H1 (cell line): ENCODE data around the gene AGBL1. TPM values are rescaled to one million over a fixed set of nuclear protein-coding genes. Genes with fewer than 3 reads are reported as not detected.

Experiments
- CTCF ChIA-PET: fragments of 300-600 bp; sonication (Branson Sonifier 250); formaldehyde crosslinking; loops from one replicate; lab custom pipeline; 2021; ENCODE audit not compliant: partially characterized antibody; lab: Charles Lee
- POLR2A ChIA-PET: fragments of 300-600 bp; sonication (Branson Sonifier 250); formaldehyde crosslinking; loops from one replicate; lab custom pipeline; 2021; ENCODE audit warnings: inconsistent platforms; ENCODE audit not compliant: partially characterized antibody; lab: Charles Lee
- DNase-seq, 2 experiments: peaks; one replicate each; pipeline versions ENCODE4 v3.0.0 to v3.0.0-alpha.2; 2010 to 2022; ENCODE audit warnings: low spot score in 2 of 2, low read depth in 1 of 2, mixed read lengths in 1 of 2
- FAIRE-seq: peaks from 2 replicates; lab custom pipeline; 2011; peaks lifted over from hg19 to GRCh38; lab: Jason Lieb, UNC
- H2AFZ ChIP-seq: 2 replicates; pipeline ENCODE4 v1.8.1; 2012; ENCODE audit warnings: low read length, inconsistent platforms
- H2AK5ac ChIP-seq: 2 replicates; pipeline ENCODE4 v1.6.1; 2013; ENCODE audit warnings: low read depth, low read length
- H2BK120ac ChIP-seq: replicated peaks from 2 replicates; pipeline ENCODE3; 2013; ENCODE audit warnings: low read depth, low read length, inconsistent platforms
- H2BK12ac ChIP-seq: 2 replicates; pipeline ENCODE4 v1.6.1; 2013; ENCODE audit warnings: low read depth, low read length
- H2BK15ac ChIP-seq: 2 replicates; pipeline ENCODE4 v1.6.1; 2013; ENCODE audit warnings: low read length
- H2BK20ac ChIP-seq: 2 replicates; pipeline ENCODE4 v1.6.1; 2013; ENCODE audit warnings: low read length
- H2BK5ac ChIP-seq: 2 replicates; pipeline ENCODE4 v1.6.1; 2013; ENCODE audit warnings: low read depth, low read length
- H3K14ac ChIP-seq: 2 replicates; pipeline ENCODE4 v1.6.1; 2013; ENCODE audit warnings: inconsistent platforms; ENCODE audit not compliant: insufficient read length
- H3K18ac ChIP-seq: 2 replicates; pipeline ENCODE4 v1.6.1; 2013; ENCODE audit warnings: low read length; ENCODE audit errors: extremely low read depth
- H3K23ac ChIP-seq: 2 replicates; pipeline ENCODE4 v1.6.1; 2013; ENCODE audit warnings: inconsistent platforms; ENCODE audit not compliant: insufficient read length
- H3K23me2 ChIP-seq: 2 replicates; pipeline ENCODE4 v1.6.1; 2013; ENCODE audit warnings: low read depth, low read length
- H3K27ac ChIP-seq: 2 replicates; pipeline ENCODE4 v1.6.1; 2011; ENCODE audit warnings: low read depth, low read length, inconsistent platforms
- H3K27me3 ChIP-seq, 4 experiments: replicated peaks in 1 of 4; 1 replicate in 1 of 4; 2 replicates in 3 of 4; pipeline versions ENCODE4 v1.6.1 to v1.8.1; 2011 to 2013; ENCODE audit warnings: low read length in 3 of 4, mild to moderate bottlenecking in 3 of 4, inconsistent platforms in 2 of 4, mixed read lengths in 2 of 4, moderate library complexity in 1 of 4; ENCODE audit not compliant: control insufficient read depth in 3 of 4, insufficient read depth in 3 of 4; ENCODE audit errors: extremely low read depth in 1 of 4
- H3K36me3 ChIP-seq, 4 experiments: 2 replicates each; pipeline versions ENCODE4 v1.6.1 to v1.8.1; 2011 to 2013; ENCODE audit warnings: mild to moderate bottlenecking in 4 of 4, low read length in 3 of 4, moderate library complexity in 2 of 4, control low read depth in 1 of 4, inconsistent platforms in 1 of 4; ENCODE audit not compliant: insufficient read depth in 4 of 4, control insufficient read depth in 2 of 4
- H3K4ac ChIP-seq: replicated peaks from 2 replicates; pipeline ENCODE3; 2013; ENCODE audit warnings: low read length, low read depth, mixed read lengths, inconsistent platforms; ENCODE audit not compliant: insufficient read length
- H3K4me1 ChIP-seq, 4 experiments: replicated peaks in 1 of 4; 1 replicate in 1 of 4; 2 replicates in 3 of 4; pipeline versions ENCODE4 v1.6.1 to v1.8.1; 2011 to 2013; ENCODE audit warnings: low read length in 3 of 4, inconsistent platforms in 2 of 4, mixed read lengths in 1 of 4; ENCODE audit not compliant: insufficient read depth in 4 of 4, control insufficient read depth in 3 of 4
- H3K4me2 ChIP-seq, 2 experiments: 2 replicates each; pipeline versions ENCODE4 v1.6.1 to v1.8.1; 2011 to 2013; ENCODE audit warnings: low read depth in 2 of 2, low read length in 2 of 2, control low read depth in 1 of 2, inconsistent platforms in 1 of 2, mild to moderate bottlenecking in 1 of 2; ENCODE audit not compliant: insufficient read depth in 1 of 2
- H3K4me3 ChIP-seq, 4 experiments: fragments of 200-600, 300-600 bp in 1 of 4; sonication (generic), shearing (Covaris generic), sonication (Bioruptor Twin) in 1 of 4; 2 replicates each; pipeline versions ENCODE4 v1.5.1 to v1.8.1; 2011 to 2016; ENCODE audit warnings: low read length in 4 of 4, low read depth in 3 of 4, control low read depth in 2 of 4, inconsistent platforms in 2 of 4, mild to moderate bottlenecking in 2 of 4, mixed read lengths in 1 of 4, moderate library complexity in 1 of 4; ENCODE audit not compliant: insufficient read depth in 2 of 4; ENCODE audit errors: extremely low read depth in 1 of 4
- H3K56ac ChIP-seq: replicated peaks from 2 replicates; pipeline ENCODE3; 2013; ENCODE audit warnings: low read depth, mild to moderate bottlenecking, mixed read lengths, low read length, inconsistent platforms; ENCODE audit not compliant: insufficient read length
- H3K79me1 ChIP-seq: 2 replicates; pipeline ENCODE4 v1.6.1; 2013; ENCODE audit warnings: low read depth, low read length, control low read depth
- H3K79me2 ChIP-seq, 2 experiments: 2 replicates each; pipeline versions ENCODE4 v1.6.1 to v1.8.1; 2012 to 2013; ENCODE audit warnings: low read length in 2 of 2, mild to moderate bottlenecking in 2 of 2, inconsistent platforms in 1 of 2; ENCODE audit not compliant: insufficient read depth in 2 of 2, control insufficient read depth in 1 of 2
- H3K9ac ChIP-seq, 4 experiments: replicated peaks in 1 of 4; 1 replicate in 1 of 4; 2 replicates in 3 of 4; pipeline versions ENCODE4 v1.6.1 to v1.8.1; 2011 to 2013; ENCODE audit warnings: low read depth in 3 of 4, low read length in 3 of 4, control low read depth in 2 of 4, mild to moderate bottlenecking in 2 of 4, moderate library complexity in 2 of 4, inconsistent platforms in 1 of 4; ENCODE audit errors: extremely low read depth in 1 of 4
- H3K9me3 ChIP-seq, 2 experiments: 2 replicates each; pipeline versions ENCODE4 v1.6.1 to v1.8.1; 2012 to 2013; ENCODE audit warnings: mild to moderate bottlenecking in 2 of 2, moderate library complexity in 2 of 2, control low read depth in 1 of 2, inconsistent platforms in 1 of 2, low read depth in 1 of 2, low read length in 1 of 2, mixed read lengths in 1 of 2; ENCODE audit not compliant: insufficient read depth in 2 of 2
- H4K20me1 ChIP-seq, 2 experiments: replicated peaks in 1 of 2; 2 replicates each; pipeline versions ENCODE3 to v1.8.1; 2011 to 2013; ENCODE audit warnings: inconsistent platforms in 2 of 2, low read length in 2 of 2, mild to moderate bottlenecking in 1 of 2; ENCODE audit not compliant: insufficient read depth in 2 of 2, control insufficient read depth in 1 of 2
- H4K5ac ChIP-seq: 2 replicates; pipeline ENCODE4 v1.6.1; 2013; ENCODE audit warnings: low read length, low read depth, mixed read lengths, inconsistent platforms; ENCODE audit not compliant: insufficient read length
- H4K8ac ChIP-seq: 2 replicates; pipeline ENCODE4 v1.8.0; 2013; ENCODE audit warnings: mild to moderate bottlenecking, moderate library complexity, low read length, inconsistent platforms; ENCODE audit not compliant: insufficient read depth; ENCODE audit errors: extremely low read depth
- H4K91ac ChIP-seq: replicated peaks from 2 replicates; pipeline ENCODE3; 2013; ENCODE audit warnings: low read length, mixed read lengths, inconsistent platforms; ENCODE audit not compliant: insufficient read length
- POLR2AphosphoS5 ChIP-seq: IDR thresholded peaks from 2 replicates; pipeline ENCODE4 v1.6.1; 2011; ENCODE audit warnings: low read depth, low read length
- WGBS, 2 experiments: shearing (Covaris generic) in 1 of 2; methylation state at CpG; one replicate each; pipeline versions ENCODE4 v1.1.6 to v1.1.7; 2013 to 2015; ENCODE audit warnings: low lambda C conversion rate in 2 of 2, mixed read lengths in 2 of 2, inconsistent platforms in 1 of 2, low coverage in 1 of 2, missing lambda C conversion rate in 1 of 2; ENCODE audit not compliant: insufficient replicate concordance in 2 of 2, insufficient coverage in 1 of 2, insufficient read length in 1 of 2; ENCODE audit errors: extremely low coverage in 1 of 2, missing lambda C conversion rate in 1 of 2; 5-methylcytosine and 5-hydroxymethylcytosine counted together
- polyA plus RNA-seq, 7 experiments: library from polyadenylated mRNA; depleted of rRNA in 3 of 7; stranded (reverse) in 5 of 7; unstranded in 2 of 7; fragments of >200 nt in 5 of 7; fragments of 200-250 nt in 2 of 7; gene quantifications; 1 replicate in 5 of 7; 2 replicates in 1 of 7; 4 replicates in 1 of 7; pipeline versions ENCODE4 v1.2.1 to v1.2.3, GENCODE V29; 2011 to 2013; ENCODE audit warnings: missing spikeins in 2 of 7, mixed read lengths in 2 of 7
- total RNA-seq: library from RNA; stranded (reverse); fragmentation: NEBNext Ultra II Directional; extraction: Animal tissue kit (Norgen Biotek cat#: 25700); gene quantifications from 2 replicates; pipeline ENCODE4 v1.2.1, GENCODE V29; 2021

Gene AGBL1
- total and polyA plus RNA-seq, 2 of the 8 experiments (the other 6 are each of a cell fraction or from before 2014, with no cell fraction given): not detected

DNA sequence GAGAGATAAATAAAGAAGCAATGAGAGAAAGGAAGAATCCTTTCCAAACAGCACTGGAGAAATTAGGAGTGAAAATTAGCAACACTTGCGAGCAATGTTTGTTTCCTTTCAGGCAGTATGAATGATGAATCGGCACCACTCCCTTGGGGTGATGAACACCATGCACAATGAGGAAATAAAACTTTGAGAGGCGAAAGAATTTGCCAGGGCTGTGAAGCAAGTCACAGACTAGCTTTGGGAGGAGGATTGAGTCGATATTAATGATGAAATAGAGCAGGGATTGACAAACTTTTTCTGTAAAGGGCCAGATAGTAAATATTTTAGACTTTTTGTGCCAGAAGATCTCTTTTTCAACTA lies 237.7 kb downstream of the AGBL1 start:
- Histone ChIP-seq H2BK15ac (no peak overlapping the region), H4K20me1 (no peaks in the 10 kb centered on the region), H3K36me3 (no peaks in the 10 kb centered on the region), H2BK20ac (no peak overlapping the region), H3K27ac (no peak overlapping the region), H3K79me1 (no peaks in the 10 kb centered on the region), H2AFZ (peak overlapping the region; percentile 89; the same call in 1 of the 2 replicates), H3K4me3 (no peak overlapping the region), H3K27me3 (no peaks in the 10 kb centered on the region), H3K56ac (no peak overlapping the region), H2AK5ac (no peak overlapping the region), H2BK120ac (no peak overlapping the region), H3K23me2 (no peaks in the 10 kb centered on the region; the same call in 1 of the 2 replicates), H4K8ac (no peak overlapping the region), H4K5ac (no peak overlapping the region), H2BK12ac (no peak overlapping the region), H3K79me2 (no peaks in the 10 kb centered on the region), H3K4me1 (no peaks in the 10 kb centered on the region), H3K9ac (no peak overlapping the region), H3K18ac (no peak overlapping the region), H2BK5ac (no peak overlapping the region), H3K9me3 (no peaks in the 10 kb centered on the region; a peak in 1 of 4 replicates), H3K4ac (no peak overlapping the region), H3K23ac (no peak overlapping the region), H4K91ac (no peak overlapping the region), H3K14ac (no peak overlapping the region), H3K4me2 (no peak overlapping the region)
- 96% methylated on average over 4 of the region's 4 CpGs; no CpG with 5 or more reads in 1 of the 2 experiments for WGBS, 2 experiments
- FAIRE-seq (no peak), DNase-seq (no peak)
- ChIA-PET CTCF (interaction anchor here (0.6 to 1.4 kb wide), 4 partner anchors 16 to 426 kb away, joined by 3 to 4 read pairs (median 3); no protein-coding TSS in a partner anchor), POLR2A (no interaction called here)
- TF ChIP-seq POLR2AphosphoS5: no peak
